ENCODE results near the gene ADAM19. TPM values are rescaled to one million over a fixed set of nuclear protein-coding genes. Genes with fewer than 3 reads are reported as not detected.

Gene ADAM19
- total and polyA plus RNA-seq, 2 experiments from 2014 or later = 9.1 to 13.2 TPM

DNA sequence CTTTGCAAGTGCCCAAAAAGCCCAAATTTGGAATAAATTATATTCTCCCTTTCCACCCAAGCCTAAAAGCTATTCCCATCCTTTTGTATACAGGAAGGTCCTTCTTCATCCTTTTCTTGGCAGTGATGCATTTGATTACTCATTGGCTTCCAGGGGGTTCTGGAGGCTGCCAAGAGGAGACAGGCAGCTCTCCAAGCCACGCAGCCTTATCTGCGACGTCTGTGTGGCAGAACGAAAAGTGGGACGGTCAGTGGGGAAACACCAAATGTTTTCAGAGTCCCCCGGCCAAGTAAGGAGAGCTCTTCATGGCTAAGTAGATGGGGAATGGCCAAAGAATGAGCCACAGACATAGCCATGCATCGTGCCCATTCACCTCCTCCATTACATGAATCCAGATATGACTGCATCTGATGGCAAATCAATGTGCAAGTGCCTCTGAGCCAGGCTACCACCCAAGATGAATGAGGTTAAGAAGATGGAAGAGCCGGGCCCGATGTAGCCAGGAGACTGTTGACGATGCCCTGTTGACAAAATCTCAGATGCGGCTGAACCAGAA, 12.1 kb downstream of the ADAM19 start:
- Histone ChIP-seq H3K4me2 (no peak overlapping the region), H3K4me3 (no peak overlapping the region), H3K4me1 (ENCODE audit: insufficient read depth) (peaks cover 13% of the 10 kb centered on the region), H3K79me2 (replicated peaks; ENCODE audit: insufficient read depth) (no peaks in the 10 kb centered on the region), H3K36me3 (ENCODE audit: insufficient read depth) (no peaks in the 10 kb centered on the region), H3F3A (replicated peaks; ENCODE audit: low read depth) (no peaks in the 10 kb centered on the region), H3K9me2 (ENCODE audit: insufficient read depth) (no peaks in the 10 kb centered on the region), H4K20me1 (replicated peaks; ENCODE audit: insufficient read depth) (0 out of 2 replicates have a peak, but pooled peaks cover 2% of the 10 kb centered on the region), H3K27me3 (ENCODE audit: insufficient read depth) (no peaks in the 10 kb centered on the region), H2AFZ (no peak overlapping the region), H3K27ac (ENCODE audit: low read depth) (no peak overlapping the region)
- no peaks in the 10 kb centered on the region for H3K9me3 Mint-ChIP-seq
- H3K27ac Mint-ChIP-seq = no peak overlapping the region
- peaks cover 14% of the 10 kb centered on the region for H3K36me3 Mint-ChIP-seq (ENCODE audit: low read depth)
- peaks cover 31% of the 10 kb centered on the region for H3K4me1 Mint-ChIP-seq
- peaks cover 7% of the 10 kb centered on the region for H3K27me3 Mint-ChIP-seq (ENCODE audit: insufficient read depth, low read depth, poor library complexity)
- no peak for TF ChIP-seq NANOG (IDR thresholded peaks at IDR 0.05; ENCODE audit: borderline replicate concordance)
- TF ChIP-seq EZH2phosphoT487 (IDR thresholded peaks at IDR 0.05; ENCODE audit: unreplicated experiment) = no peak
- TF ChIP-seq STAT1 (IDR thresholded peaks at IDR 0.05; ENCODE audit: unreplicated experiment) = no peak
- no peak for TF ChIP-seq ZNF462 (CRISPR knock-in tag; IDR thresholded peaks at IDR 0.05)
- TF ChIP-seq REST (IDR thresholded peaks at IDR 0.05; ENCODE audit: unreplicated experiment) = no peak
- TF ChIP-seq, protein P1, sequence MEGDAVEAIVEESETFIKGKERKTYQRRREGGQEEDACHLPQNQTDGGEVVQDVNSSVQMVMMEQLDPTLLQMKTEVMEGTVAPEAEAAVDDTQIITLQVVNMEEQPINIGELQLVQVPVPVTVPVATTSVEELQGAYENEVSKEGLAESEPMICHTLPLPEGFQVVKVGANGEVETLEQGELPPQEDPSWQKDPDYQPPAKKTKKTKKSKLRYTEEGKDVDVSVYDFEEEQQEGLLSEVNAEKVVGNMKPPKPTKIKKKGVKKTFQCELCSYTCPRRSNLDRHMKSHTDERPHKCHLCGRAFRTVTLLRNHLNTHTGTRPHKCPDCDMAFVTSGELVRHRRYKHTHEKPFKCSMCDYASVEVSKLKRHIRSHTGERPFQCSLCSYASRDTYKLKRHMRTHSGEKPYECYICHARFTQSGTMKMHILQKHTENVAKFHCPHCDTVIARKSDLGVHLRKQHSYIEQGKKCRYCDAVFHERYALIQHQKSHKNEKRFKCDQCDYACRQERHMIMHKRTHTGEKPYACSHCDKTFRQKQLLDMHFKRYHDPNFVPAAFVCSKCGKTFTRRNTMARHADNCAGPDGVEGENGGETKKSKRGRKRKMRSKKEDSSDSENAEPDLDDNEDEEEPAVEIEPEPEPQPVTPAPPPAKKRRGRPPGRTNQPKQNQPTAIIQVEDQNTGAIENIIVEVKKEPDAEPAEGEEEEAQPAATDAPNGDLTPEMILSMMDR (conservative IDR thresholded peaks at IDR 0.05; ENCODE audit: low read depth in 2 of 2) = no peak
- no peak for TF ChIP-seq ZNF331 (CRISPR knock-in tag; IDR thresholded peaks at IDR 0.05; ENCODE audit: low read depth)
- no peak for TF ChIP-seq POLR2AphosphoS5 (IDR thresholded peaks at IDR 0.05; ENCODE audit: low read depth)
- no peak for TF ChIP-seq EZH2 (IDR thresholded peaks at IDR 0.05; ENCODE audit: low read depth, unreplicated experiment)
- no peak for TF ChIP-seq CREB1 (CRISPR knock-in tag; IDR thresholded peaks at IDR 0.05; ENCODE audit: low read depth)
- TF ChIP-seq ETS1 (IDR thresholded peaks at IDR 0.05) = no peak
- TF ChIP-seq ZNF114 (CRISPR knock-in tag; IDR thresholded peaks at IDR 0.05) = no peak
- no peak for TF ChIP-seq JUNB (IDR thresholded peaks at IDR 0.05; ENCODE audit: unreplicated experiment)
- DNase-seq (ENCODE audit: low spot score) = no peak
- no peak overlapping the region for H3K4me3 Mint-ChIP-seq
- no peak for ATAC-seq

Data from GM23338 (cell line).